CD4-positive, alpha-beta T cell treated with Interleukin-6 for 4 hours (primary cell): Measurements from ENCODE around the gene SCN8A.
A peak's percentile ranks its signal among the peaks of the same experiment; 100 is the strongest.
"Not testable (repeated sequence)": the region's sequence is repeated elsewhere in the genome, so short reads cannot be mapped to it uniquely, and the experiment has no call there.

ENCODE experiments used
- DNase-seq: peaks from one replicate; pipeline ENCODE4 v3.0.0-alpha.2; 2020; ENCODE audit warnings: mixed read lengths

SCN8A gene

GRCh38 chr12:51818086-51818485 is 227.1 kb downstream of the SCN8A start:
- DNase-seq, result no peak

GRCh38 chr12:51818566-51819300 is 227.7 kb downstream of the SCN8A start:
- no peak for DNase-seq

- no peak for DNase-seq
Observed at GRCh38 chr12:51819736-51820525, 228.9 kb downstream of the SCN8A start.

- DNase-seq, result peak; percentile 85
Observed at GRCh38 chr12:51820526-51821439, 229.8 kb downstream of the SCN8A start.

- DNase-seq, result peak; percentile 54
Observed at GRCh38 chr12:51821440-51822260, 230.6 kb downstream of the SCN8A start.

- DNase-seq, result no peak
Observed at GRCh38 chr12:51822261-51822616, 231.2 kb downstream of the SCN8A start.

- DNase-seq, result no peak
Observed at GRCh38 chr12:51822956-51823355, 231.9 kb downstream of the SCN8A start.

GRCh38 chr12:51823875-51824565 is 233.0 kb downstream of the SCN8A start:
- peak; percentile 52 for DNase-seq

GRCh38 chr12:51825216-51825615 is 234.2 kb downstream of the SCN8A start:
- no peak for DNase-seq

GRCh38 chr12:51826881-51827280 is 235.8 kb downstream of the SCN8A start:
- DNase-seq, result no peak

GRCh38 chr12:51827925-51828818 is 237.1 kb downstream of the SCN8A start:
- DNase-seq, result peak; percentile 51

- DNase-seq, result no peak
Observed at GRCh38 chr12:51829011-51829481, 238.0 kb downstream of the SCN8A start.

GRCh38 chr12:51829641-51830040 is 238.6 kb downstream of the SCN8A start:
- no peak for DNase-seq

GRCh38 chr12:51831817-51832216 is 240.8 kb downstream of the SCN8A start:
- DNase-seq, result not testable (repeated sequence)

GRCh38 chr12:51832354-51833107 is 241.5 kb downstream of the SCN8A start:
- DNase-seq, result peak; percentile 19

GRCh38 chr12:51833448-51834227 is 242.6 kb downstream of the SCN8A start:
- no peak for DNase-seq

- no peak for DNase-seq
Observed at GRCh38 chr12:51834411-51834810, 243.4 kb downstream of the SCN8A start.

- DNase-seq, result no peak
Observed at GRCh38 chr12:51836041-51836826, 245.2 kb downstream of the SCN8A start.
